OCI-LY1 (cell line): ENCODE results near the gene VSIR.

Source experiments
- H2AFZ ChIP-seq: fragments of 200-600 bp; sonication (generic), shearing (Covaris generic); 2 replicates; pipeline ENCODE4 v1.6.0; 2014; ENCODE audit warnings: antibody characterized with exemption, mild to moderate bottlenecking, low read length
- H3F3A ChIP-seq: fragments of 200-600 bp; sonication (generic), shearing (Covaris generic); 2 replicates; pipeline ENCODE4 v1.6.0; 2014; ENCODE audit warnings: mild to moderate bottlenecking, antibody characterized with exemption, low read length, moderate library complexity; ENCODE audit not compliant: insufficient read depth
- H3K27ac ChIP-seq: fragments of 200-600 bp; sonication (generic); 2 replicates; pipeline ENCODE4 v1.5.1; 2014; ENCODE audit warnings: low read length, mixed run types, mild to moderate bottlenecking, low read depth; ENCODE audit not compliant: poor library complexity, severe bottlenecking
- H3K27me3 ChIP-seq: fragments of 200-600 bp; sonication (generic); 2 replicates; pipeline ENCODE4 v1.6.0; 2014; ENCODE audit warnings: antibody characterized with exemption, mild to moderate bottlenecking, low read length, moderate library complexity; ENCODE audit not compliant: insufficient read depth
- H3K36me3 ChIP-seq: fragments of 200-600 bp; sonication (generic); 2 replicates; pipeline ENCODE4 v1.6.1; 2014; ENCODE audit warnings: mild to moderate bottlenecking, antibody characterized with exemption, low read length, moderate library complexity, mixed read lengths; ENCODE audit not compliant: insufficient read depth
- H3K4me1 ChIP-seq: fragments of 200-600 bp; sonication (generic); 2 replicates; pipeline ENCODE4 v1.5.1; 2014; ENCODE audit warnings: mild to moderate bottlenecking, low read length, moderate library complexity; ENCODE audit not compliant: insufficient read depth, severe bottlenecking
- H3K4me2 ChIP-seq: fragments of 200-600 bp; sonication (generic), shearing (Covaris generic); 2 replicates; pipeline ENCODE4 v1.6.1; 2014; ENCODE audit warnings: low read length
- H3K4me3 ChIP-seq: fragments of 200-600 bp; sonication (generic); 2 replicates; pipeline ENCODE4 v1.5.1; 2014; ENCODE audit warnings: low read length, low read depth, mild to moderate bottlenecking, mixed read lengths; ENCODE audit not compliant: poor library complexity, severe bottlenecking
- H3K79me2 ChIP-seq: fragments of 200-600 bp; shearing (Covaris generic); 2 replicates; pipeline ENCODE4 v1.6.1; 2016; ENCODE audit warnings: mixed run types, low read length, mixed read lengths; ENCODE audit not compliant: insufficient read depth
- H3K9ac ChIP-seq: fragments of 200-600 bp; sonication (generic), shearing (Covaris generic); 2 replicates; pipeline ENCODE4 v1.6.1; 2014; ENCODE audit warnings: mild to moderate bottlenecking, low read length, mixed read lengths
- H3K9me2 ChIP-seq: fragments of 200-600 bp; sonication (generic), shearing (Covaris generic); 2 replicates; pipeline ENCODE4 v1.6.1; 2014; ENCODE audit warnings: low read depth, mild to moderate bottlenecking, low read length, mixed read lengths
- H3K9me3 ChIP-seq: fragments of 200-600 bp; shearing (Covaris generic); 2 replicates; pipeline ENCODE4 v1.6.1; 2014; ENCODE audit warnings: low read length, mixed read lengths
- H4K20me1 ChIP-seq: fragments of 200-600 bp; sonication (generic), shearing (Covaris generic); 2 replicates; pipeline ENCODE4 v1.6.0; 2016; ENCODE audit warnings: mild to moderate bottlenecking, low read length; ENCODE audit not compliant: insufficient read depth
- CTCF ChIP-seq: fragments of 200-600 bp; sonication (generic), shearing (Covaris generic); IDR thresholded peaks from 2 replicates; pipeline ENCODE4 v1.5.1; 2017; ENCODE audit warnings: mild to moderate bottlenecking, antibody characterized with exemption, low read length, moderate library complexity, mixed read lengths
- EZH2 ChIP-seq: fragments of 200-600 bp; sonication (generic), shearing (Covaris generic); IDR thresholded peaks from 2 replicates; pipeline ENCODE4 v1.8.0; 2017; ENCODE audit warnings: borderline replicate concordance, mixed run types, mild to moderate bottlenecking, antibody characterized with exemption, low read length, moderate library complexity, mixed read lengths

VSIR gene

GRCh38 chr10:71815515-71816130, 42.3 kb upstream of the VSIR start:
- no peak for TF ChIP-seq EZH2
- no peak for TF ChIP-seq CTCF
- Histone ChIP-seq H3K9me2 (no peaks in the 10 kb centered on the region), H3K27me3 (no peaks in the 10 kb centered on the region), H3F3A (no peaks in the 10 kb centered on the region), H3K36me3 (peaks cover 58% of the 10 kb centered on the region), H3K27ac (no peak overlapping the region), H3K4me1 (no peaks in the 10 kb centered on the region), H3K4me3 (no peak overlapping the region), H3K79me2 (no peaks in the 10 kb centered on the region), H3K9ac (no peak overlapping the region), H3K9me3 (no peaks in the 10 kb centered on the region), H4K20me1 (no peaks in the 10 kb centered on the region), H3K4me2 (no peak overlapping the region), H2AFZ (no peak overlapping the region)

GRCh38 chr10:71814922-71815411, 41.6 kb upstream of the VSIR start:
- H3K9ac ChIP-seq: no peak overlapping the region
- H3F3A ChIP-seq: no peaks in the 10 kb centered on the region
- TF ChIP-seq EZH2 (no peak), CTCF (no peak)
- H3K9me3 ChIP-seq: no peaks in the 10 kb centered on the region
- H3K4me1 ChIP-seq: no peaks in the 10 kb centered on the region
- H4K20me1 ChIP-seq: no peaks in the 10 kb centered on the region
- no peak overlapping the region for H3K27ac ChIP-seq
- no peak overlapping the region for H3K4me2 ChIP-seq
- no peaks in the 10 kb centered on the region for H3K79me2 ChIP-seq
- no peak overlapping the region for H3K4me3 ChIP-seq
- H3K27me3 ChIP-seq: no peaks in the 10 kb centered on the region
- H3K9me2 ChIP-seq: no peaks in the 10 kb centered on the region
- H2AFZ ChIP-seq: no peak overlapping the region
- H3K36me3 ChIP-seq: peaks cover 52% of the 10 kb centered on the region

- Histone ChIP-seq H3K79me2 (no peaks in the 10 kb centered on the region), H2AFZ (no peak overlapping the region), H4K20me1 (no peaks in the 10 kb centered on the region), H3K9me2 (no peaks in the 10 kb centered on the region), H3K9me3 (no peaks in the 10 kb centered on the region), H3K4me3 (no peak overlapping the region), H3K9ac (no peak overlapping the region), H3K4me1 (no peaks in the 10 kb centered on the region), H3K36me3 (peaks cover 33% of the 10 kb centered on the region), H3K27ac (no peak overlapping the region), H3K27me3 (peaks cover 1% of the 10 kb centered on the region; the same call in 1 of the 2 replicates), H3F3A (no peaks in the 10 kb centered on the region), H3K4me2 (no peak overlapping the region)
- TF ChIP-seq CTCF: no peak
- no peak for TF ChIP-seq EZH2
Measured at GRCh38 chr10:71812913-71813590, 39.7 kb upstream of the VSIR start.
